H1 (cell line): ENCODE data around the gene BSND. TPM values are rescaled to one million over a fixed set of nuclear protein-coding genes. Genes with fewer than 3 reads are reported as not detected.
A peak's percentile ranks its signal among the peaks of the same experiment; 100 is the strongest.

Experiments used
- CTCF ChIA-PET: fragments of 300-600 bp; sonication (Branson Sonifier 250); formaldehyde crosslinking; loops from one replicate; lab custom pipeline; 2021; ENCODE audit not compliant: partially characterized antibody; lab: Charles Lee
- POLR2A ChIA-PET: fragments of 300-600 bp; sonication (Branson Sonifier 250); formaldehyde crosslinking; loops from one replicate; lab custom pipeline; 2021; ENCODE audit warnings: inconsistent platforms; ENCODE audit not compliant: partially characterized antibody; lab: Charles Lee
- DNase-seq, 2 experiments: peaks; one replicate each; pipeline versions ENCODE4 v3.0.0 to v3.0.0-alpha.2; 2010 to 2022; ENCODE audit warnings: low spot score in 2 of 2, low read depth in 1 of 2, mixed read lengths in 1 of 2
- FAIRE-seq: peaks from 2 replicates; lab custom pipeline; 2011; peaks lifted over from hg19 to GRCh38; lab: Jason Lieb, UNC
- H2AFZ ChIP-seq: 2 replicates; pipeline ENCODE4 v1.8.1; 2012; ENCODE audit warnings: low read length, inconsistent platforms
- H2AK5ac ChIP-seq: 2 replicates; pipeline ENCODE4 v1.6.1; 2013; ENCODE audit warnings: low read depth, low read length
- H2BK120ac ChIP-seq: replicated peaks from 2 replicates; pipeline ENCODE3; 2013; ENCODE audit warnings: low read depth, low read length, inconsistent platforms
- H2BK12ac ChIP-seq: 2 replicates; pipeline ENCODE4 v1.6.1; 2013; ENCODE audit warnings: low read depth, low read length
- H2BK15ac ChIP-seq: 2 replicates; pipeline ENCODE4 v1.6.1; 2013; ENCODE audit warnings: low read length
- H2BK20ac ChIP-seq: 2 replicates; pipeline ENCODE4 v1.6.1; 2013; ENCODE audit warnings: low read length
- H2BK5ac ChIP-seq: 2 replicates; pipeline ENCODE4 v1.6.1; 2013; ENCODE audit warnings: low read depth, low read length
- H3K14ac ChIP-seq: 2 replicates; pipeline ENCODE4 v1.6.1; 2013; ENCODE audit warnings: inconsistent platforms; ENCODE audit not compliant: insufficient read length
- H3K18ac ChIP-seq: 2 replicates; pipeline ENCODE4 v1.6.1; 2013; ENCODE audit warnings: low read length; ENCODE audit errors: extremely low read depth
- H3K23ac ChIP-seq: 2 replicates; pipeline ENCODE4 v1.6.1; 2013; ENCODE audit warnings: inconsistent platforms; ENCODE audit not compliant: insufficient read length
- H3K23me2 ChIP-seq: 2 replicates; pipeline ENCODE4 v1.6.1; 2013; ENCODE audit warnings: low read depth, low read length
- H3K27ac ChIP-seq: 2 replicates; pipeline ENCODE4 v1.6.1; 2011; ENCODE audit warnings: low read depth, low read length, inconsistent platforms
- H3K27me3 ChIP-seq, 4 experiments: replicated peaks in 1 of 4; 1 replicate in 1 of 4; 2 replicates in 3 of 4; pipeline versions ENCODE4 v1.6.1 to v1.8.1; 2011 to 2013; ENCODE audit warnings: low read length in 3 of 4, mild to moderate bottlenecking in 3 of 4, inconsistent platforms in 2 of 4, mixed read lengths in 2 of 4, moderate library complexity in 1 of 4; ENCODE audit not compliant: control insufficient read depth in 3 of 4, insufficient read depth in 3 of 4; ENCODE audit errors: extremely low read depth in 1 of 4
- H3K36me3 ChIP-seq, 4 experiments: 2 replicates each; pipeline versions ENCODE4 v1.6.1 to v1.8.1; 2011 to 2013; ENCODE audit warnings: mild to moderate bottlenecking in 4 of 4, low read length in 3 of 4, moderate library complexity in 2 of 4, control low read depth in 1 of 4, inconsistent platforms in 1 of 4; ENCODE audit not compliant: insufficient read depth in 4 of 4, control insufficient read depth in 2 of 4
- H3K4ac ChIP-seq: replicated peaks from 2 replicates; pipeline ENCODE3; 2013; ENCODE audit warnings: low read length, low read depth, mixed read lengths, inconsistent platforms; ENCODE audit not compliant: insufficient read length
- H3K4me1 ChIP-seq, 4 experiments: replicated peaks in 1 of 4; 1 replicate in 1 of 4; 2 replicates in 3 of 4; pipeline versions ENCODE4 v1.6.1 to v1.8.1; 2011 to 2013; ENCODE audit warnings: low read length in 3 of 4, inconsistent platforms in 2 of 4, mixed read lengths in 1 of 4; ENCODE audit not compliant: insufficient read depth in 4 of 4, control insufficient read depth in 3 of 4
- H3K4me2 ChIP-seq, 2 experiments: 2 replicates each; pipeline versions ENCODE4 v1.6.1 to v1.8.1; 2011 to 2013; ENCODE audit warnings: low read depth in 2 of 2, low read length in 2 of 2, control low read depth in 1 of 2, inconsistent platforms in 1 of 2, mild to moderate bottlenecking in 1 of 2; ENCODE audit not compliant: insufficient read depth in 1 of 2
- H3K4me3 ChIP-seq, 4 experiments: fragments of 200-600, 300-600 bp in 1 of 4; sonication (generic), shearing (Covaris generic), sonication (Bioruptor Twin) in 1 of 4; 2 replicates each; pipeline versions ENCODE4 v1.5.1 to v1.8.1; 2011 to 2016; ENCODE audit warnings: low read length in 4 of 4, low read depth in 3 of 4, control low read depth in 2 of 4, inconsistent platforms in 2 of 4, mild to moderate bottlenecking in 2 of 4, mixed read lengths in 1 of 4, moderate library complexity in 1 of 4; ENCODE audit not compliant: insufficient read depth in 2 of 4; ENCODE audit errors: extremely low read depth in 1 of 4
- H3K56ac ChIP-seq: replicated peaks from 2 replicates; pipeline ENCODE3; 2013; ENCODE audit warnings: low read depth, mild to moderate bottlenecking, mixed read lengths, low read length, inconsistent platforms; ENCODE audit not compliant: insufficient read length
- H3K79me1 ChIP-seq: 2 replicates; pipeline ENCODE4 v1.6.1; 2013; ENCODE audit warnings: low read depth, low read length, control low read depth
- H3K79me2 ChIP-seq, 2 experiments: 2 replicates each; pipeline versions ENCODE4 v1.6.1 to v1.8.1; 2012 to 2013; ENCODE audit warnings: low read length in 2 of 2, mild to moderate bottlenecking in 2 of 2, inconsistent platforms in 1 of 2; ENCODE audit not compliant: insufficient read depth in 2 of 2, control insufficient read depth in 1 of 2
- H3K9ac ChIP-seq, 4 experiments: replicated peaks in 1 of 4; 1 replicate in 1 of 4; 2 replicates in 3 of 4; pipeline versions ENCODE4 v1.6.1 to v1.8.1; 2011 to 2013; ENCODE audit warnings: low read depth in 3 of 4, low read length in 3 of 4, control low read depth in 2 of 4, mild to moderate bottlenecking in 2 of 4, moderate library complexity in 2 of 4, inconsistent platforms in 1 of 4; ENCODE audit errors: extremely low read depth in 1 of 4
- H3K9me3 ChIP-seq, 2 experiments: 2 replicates each; pipeline versions ENCODE4 v1.6.1 to v1.8.1; 2012 to 2013; ENCODE audit warnings: mild to moderate bottlenecking in 2 of 2, moderate library complexity in 2 of 2, control low read depth in 1 of 2, inconsistent platforms in 1 of 2, low read depth in 1 of 2, low read length in 1 of 2, mixed read lengths in 1 of 2; ENCODE audit not compliant: insufficient read depth in 2 of 2
- H4K20me1 ChIP-seq, 2 experiments: replicated peaks in 1 of 2; 2 replicates each; pipeline versions ENCODE3 to v1.8.1; 2011 to 2013; ENCODE audit warnings: inconsistent platforms in 2 of 2, low read length in 2 of 2, mild to moderate bottlenecking in 1 of 2; ENCODE audit not compliant: insufficient read depth in 2 of 2, control insufficient read depth in 1 of 2
- H4K5ac ChIP-seq: 2 replicates; pipeline ENCODE4 v1.6.1; 2013; ENCODE audit warnings: low read length, low read depth, mixed read lengths, inconsistent platforms; ENCODE audit not compliant: insufficient read length
- H4K8ac ChIP-seq: 2 replicates; pipeline ENCODE4 v1.8.0; 2013; ENCODE audit warnings: mild to moderate bottlenecking, moderate library complexity, low read length, inconsistent platforms; ENCODE audit not compliant: insufficient read depth; ENCODE audit errors: extremely low read depth
- H4K91ac ChIP-seq: replicated peaks from 2 replicates; pipeline ENCODE3; 2013; ENCODE audit warnings: low read length, mixed read lengths, inconsistent platforms; ENCODE audit not compliant: insufficient read length
- BRCA1 ChIP-seq: IDR thresholded peaks from 2 replicates; pipeline ENCODE4 v1.6.1; 2012; ENCODE audit warnings: low read depth, low read length, improper control_type of control experiment
- CEBPB ChIP-seq: IDR thresholded peaks from 2 replicates; pipeline ENCODE4 v1.6.1; 2012; ENCODE audit warnings: low read depth, low read length
- CHD1 ChIP-seq: IDR thresholded peaks from 2 replicates; pipeline ENCODE4 v1.6.1; 2012; ENCODE audit warnings: low read depth, low read length, improper control_type of control experiment
- EGR1 ChIP-seq: IDR thresholded peaks from 2 replicates; pipeline ENCODE4 v1.6.1; 2011; ENCODE audit warnings: low read depth, low read length, borderline replicate concordance
- GABPA ChIP-seq: IDR thresholded peaks from 2 replicates; pipeline ENCODE4 v1.6.1; 2011; ENCODE audit warnings: mild to moderate bottlenecking, low read length, moderate library complexity, borderline replicate concordance; ENCODE audit not compliant: insufficient read depth
- HDAC6 ChIP-seq: IDR thresholded peaks from one replicate; pipeline ENCODE4 v1.7.1; 2012; ENCODE audit warnings: low read depth, mild to moderate bottlenecking, inconsistent platforms, low read length, moderate library complexity
- KDM1A ChIP-seq: fragments of 200-600, 300-600 bp; sonication (generic); IDR thresholded peaks from 2 replicates; pipeline ENCODE4 v1.7.1; 2016; ENCODE audit warnings: mild to moderate bottlenecking, low read length, borderline replicate concordance
- POU5F1 ChIP-seq: IDR thresholded peaks from 2 replicates; pipeline ENCODE4 v1.6.1; 2011; ENCODE audit warnings: low read depth, mild to moderate bottlenecking, low read length, moderate library complexity
- TAF1 ChIP-seq: IDR thresholded peaks from 2 replicates; pipeline ENCODE4 v1.6.1; 2011; ENCODE audit warnings: mild to moderate bottlenecking, low read depth, low read length
- ZNF274 ChIP-seq: IDR thresholded peaks from 2 replicates; pipeline ENCODE4 v1.7.0; 2012; ENCODE audit warnings: low read length, borderline replicate concordance; ENCODE audit errors: extremely low read depth
- WGBS, 2 experiments: shearing (Covaris generic) in 1 of 2; methylation state at CpG; one replicate each; pipeline versions ENCODE4 v1.1.6 to v1.1.7; 2013 to 2015; ENCODE audit warnings: low lambda C conversion rate in 2 of 2, mixed read lengths in 2 of 2, inconsistent platforms in 1 of 2, low coverage in 1 of 2, missing lambda C conversion rate in 1 of 2; ENCODE audit not compliant: insufficient replicate concordance in 2 of 2, insufficient coverage in 1 of 2, insufficient read length in 1 of 2; ENCODE audit errors: extremely low coverage in 1 of 2, missing lambda C conversion rate in 1 of 2; 5-methylcytosine and 5-hydroxymethylcytosine counted together
- polyA plus RNA-seq, 7 experiments: library from polyadenylated mRNA; depleted of rRNA in 3 of 7; stranded (reverse) in 5 of 7; unstranded in 2 of 7; fragments of >200 nt in 5 of 7; fragments of 200-250 nt in 2 of 7; gene quantifications; 1 replicate in 5 of 7; 2 replicates in 1 of 7; 4 replicates in 1 of 7; pipeline versions ENCODE4 v1.2.1 to v1.2.3, GENCODE V29; 2011 to 2013; ENCODE audit warnings: missing spikeins in 2 of 7, mixed read lengths in 2 of 7
- total RNA-seq: library from RNA; stranded (reverse); fragmentation: NEBNext Ultra II Directional; extraction: Animal tissue kit (Norgen Biotek cat#: 25700); gene quantifications from 2 replicates; pipeline ENCODE4 v1.2.1, GENCODE V29; 2021

BSND gene
- total and polyA plus RNA-seq, 2 of the 8 experiments (the other 6 are each of a cell fraction or from before 2014, with no cell fraction given), result 0.43 to 0.68 TPM

DNA sequence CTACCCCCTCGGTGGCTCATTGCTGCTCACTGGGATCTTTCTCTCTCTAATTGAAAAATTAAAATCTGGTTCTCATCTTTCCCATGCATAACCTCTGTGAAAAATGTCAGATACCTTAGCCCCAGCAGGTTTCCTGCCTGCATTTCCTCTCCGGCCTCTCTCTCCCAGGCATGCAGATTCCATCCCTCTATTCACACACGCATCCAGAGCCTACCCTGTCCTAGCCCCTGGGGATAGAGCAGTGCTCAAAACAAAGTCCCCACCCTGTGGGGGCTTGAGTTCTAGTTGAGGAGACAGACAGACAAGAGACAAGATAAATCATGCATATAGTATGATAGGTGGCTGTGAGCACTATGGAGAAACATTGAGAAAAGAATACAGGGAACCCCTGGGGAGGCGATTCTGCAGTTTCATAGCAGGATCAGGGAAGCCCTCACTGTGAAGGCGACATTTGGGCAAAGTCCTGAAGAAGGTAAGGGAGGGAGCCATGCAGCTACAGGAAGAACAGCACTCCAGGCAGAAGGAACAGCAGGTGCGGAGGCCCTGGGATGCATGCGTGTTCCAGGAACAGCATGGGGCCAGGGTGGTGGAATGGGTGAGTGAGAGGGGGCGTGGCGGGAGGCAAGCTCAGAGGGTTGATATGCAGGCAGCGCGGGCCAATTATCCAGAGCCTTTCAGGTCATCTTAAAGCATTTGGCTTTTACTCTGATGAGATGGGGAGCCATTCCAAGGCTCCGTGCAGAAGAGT lies 3.5 kb upstream of the BSND start:
- Histone ChIP-seq H3K18ac (peak overlapping the region; percentile 78), H3K14ac (no peak overlapping the region), H2BK15ac (peak overlapping the region; percentile 61; the same call in 1 of the 2 replicates), H4K8ac (no peak overlapping the region), H3K56ac (no peak overlapping the region), H2BK20ac (peak overlapping the region; percentile 98; the same call in 1 of the 2 replicates), H3K4ac (peak overlapping the region; percentile 33), H3K4me1 (peaks cover 16 to 31% (median 23%) of the 10 kb centered on the region in 4 experiments), H3K36me3 (no peaks in the 10 kb centered on the region), H3K9ac (no peak overlapping the region), H3K79me1 (no peaks in the 10 kb centered on the region), H2BK12ac (peak overlapping the region; percentile 97; the same call in 1 of the 2 replicates), H3K4me3 (no peak overlapping the region), H3K27me3 (peaks cover 4 to 36% (median 32%) of the 10 kb centered on the region in 4 experiments), H3K23me2 (peaks cover 4% of the 10 kb centered on the region; the same call in 1 of the 2 replicates), H2AK5ac (peak overlapping the region; percentile 67), H2AFZ (no peak overlapping the region), H4K91ac (peak overlapping the region; percentile 57), H3K23ac (no peak overlapping the region), H3K4me2 (peak overlapping the region; percentile 10 to 33; a peak in 1 of 4 replicates), H2BK120ac (no peak overlapping the region), H3K9me3 (no peaks in the 10 kb centered on the region), H3K79me2 (no peaks in the 10 kb centered on the region), H3K27ac (no peak overlapping the region), H4K20me1 (no peaks in the 10 kb centered on the region), H4K5ac (no peak overlapping the region), H2BK5ac (peak overlapping the region; percentile 66; the same call in 1 of the 2 replicates)
- ChIA-PET POLR2A (interaction anchor here (0.8 to 2.7 kb wide), 5 partner anchors 23 to 49 kb away, joined by 3 to 13 read pairs (median 4); no protein-coding TSS in a partner anchor), CTCF (interaction anchor here (0.7 to 11.0 kb wide), 16 partner anchors 9 to 134 kb away, joined by 3 to 511 read pairs (median 17); partner anchors contain the start of gene TMEM61)
- TF ChIP-seq ZNF274 (no peak), TAF1 (no peak), CEBPB (no peak), CHD1 (no peak), HDAC6 (no peak), EGR1 (no peak), KDM1A (no peak), POU5F1 (no peak), GABPA (no peak), BRCA1 (no peak)
- FAIRE-seq (no peak), DNase-seq (no peak)
- 36% methylated on average over 12 of the region's 12 CpGs; no CpG with 5 or more reads in 1 of the 2 experiments for WGBS, 2 experiments
